RCC 7860 (cell line): ENCODE results near the gene FGF4.

Experiments used
- DNase-seq: peaks from one replicate; pipeline ENCODE4 v3.0.0-alpha.2; 2015; ENCODE audit warnings: low spot score
- FAIRE-seq: peaks from 2 replicates; lab custom pipeline; 2012; peaks lifted over from hg19 to GRCh38; lab: Jason Lieb, UNC

The FGF4 gene

GRCh38 chr11:69729252-69729651 lies 45.9 kb downstream of the FGF4 start:
- DNase-seq = no peak
- no peak for FAIRE-seq

- no peak for DNase-seq
- FAIRE-seq = no peak
Measured at GRCh38 chr11:69727266-69727665, 47.9 kb downstream of the FGF4 start.

DNA sequence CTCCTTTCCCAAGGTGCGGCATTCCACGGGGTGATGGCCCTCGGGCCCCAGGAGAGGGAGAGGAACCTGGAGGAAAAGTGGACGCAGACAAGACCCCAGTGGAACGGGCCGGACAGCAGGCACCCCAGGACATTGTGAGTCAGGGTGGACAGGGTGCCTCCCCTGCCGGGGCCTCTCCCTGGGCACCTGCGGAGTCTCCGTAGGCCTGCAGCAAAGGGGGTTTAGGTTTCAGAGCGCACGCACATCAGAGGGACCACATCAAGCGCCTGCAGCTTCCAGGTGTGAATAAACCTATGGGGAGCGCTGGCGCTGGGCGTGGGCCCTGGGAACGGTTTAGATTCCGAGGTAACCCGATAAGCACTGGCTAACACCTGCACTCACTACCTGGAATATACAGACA lies 48.7 kb downstream of the FGF4 start:
- no peak for FAIRE-seq
- DNase-seq = no peak

DNA sequence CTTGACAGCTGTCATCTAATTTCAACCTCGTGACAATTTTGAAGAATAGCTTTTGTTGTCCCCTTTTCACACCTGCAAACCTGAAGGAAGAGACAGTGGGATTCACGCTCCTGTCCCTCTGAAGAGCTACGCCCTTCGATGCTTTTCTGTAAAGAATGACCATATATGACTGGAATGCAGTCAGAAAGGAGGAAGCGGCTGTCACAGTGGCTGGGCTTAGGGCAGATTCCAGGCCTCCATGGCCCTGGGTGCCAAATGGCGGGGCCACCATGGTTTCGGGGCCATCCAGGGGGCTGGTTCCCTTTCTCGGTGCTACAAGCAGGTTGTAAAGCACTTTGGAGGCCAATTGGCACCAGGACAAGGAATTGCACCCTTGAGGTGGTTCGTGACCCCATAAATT lies 49.1 kb downstream of the FGF4 start:
- DNase-seq (no peak), FAIRE-seq (no peak)

DNA sequence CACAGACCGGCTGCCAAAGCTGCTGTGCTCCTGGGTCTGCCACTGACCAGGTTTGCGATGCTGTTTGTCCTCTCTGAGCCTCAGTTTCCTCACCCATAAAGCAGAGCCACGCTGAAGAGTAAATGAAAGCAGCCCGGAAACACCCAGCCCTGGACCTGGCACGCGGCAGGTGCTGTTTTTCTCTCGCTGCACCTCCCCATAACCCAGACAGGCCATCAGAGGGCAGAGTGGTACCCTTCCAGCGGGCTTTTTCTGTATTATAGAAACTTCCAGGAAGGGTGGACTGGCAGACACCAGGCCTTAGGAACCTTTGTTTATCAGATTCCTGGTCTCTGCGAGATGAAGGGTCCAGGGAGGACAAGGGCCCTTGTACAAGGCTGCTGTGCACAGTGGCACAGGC lies 53.4 kb downstream of the FGF4 start:
- DNase-seq = no peak
- no peak for FAIRE-seq

DNA sequence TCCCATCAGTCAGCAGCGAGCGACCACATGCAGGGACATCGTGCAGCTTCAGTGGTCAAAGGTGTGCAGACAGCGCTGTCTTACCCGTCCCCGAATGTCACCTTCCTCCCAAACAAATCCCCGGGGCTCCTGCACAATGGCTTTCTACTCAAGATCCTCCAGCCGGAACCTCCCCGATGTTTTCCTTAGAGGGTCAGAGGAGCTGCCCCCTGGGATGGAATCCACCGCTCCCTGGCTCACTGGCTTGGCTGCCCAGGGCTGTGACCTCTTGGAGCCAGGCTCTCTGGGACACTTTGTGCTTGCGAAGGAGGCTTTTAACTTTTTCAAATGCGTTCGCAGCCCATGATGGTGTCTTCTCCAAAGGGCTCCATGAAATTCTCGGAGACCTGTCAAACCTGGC lies 54.0 kb downstream of the FGF4 start:
- FAIRE-seq (no peak), DNase-seq (no peak)
